HEK293 (cell line): ENCODE data around the gene MAP2K6.

Experiments
- CTCF ChIA-PET: fragments of 350-600 bp; formaldehyde crosslinking; extraction: SDS; loops from one replicate; lab custom pipeline; 2021; ENCODE audit warnings: antibody characterized with exemption; lab: Yijun Ruan, JAX
- POLR2A ChIA-PET: fragments of 300-600 bp; formaldehyde crosslinking; extraction: SDS; loops from one replicate; lab custom pipeline; 2020; ENCODE audit warnings: antibody characterized with exemption, inconsistent platforms; lab: Yijun Ruan, JAX
- H3K27ac ChIP-seq: fragments of 200-500 bp; sonication (Bioruptor generic); 2 replicates; pipeline ENCODE4 v1.5.1; 2014; ENCODE audit warnings: low read depth, low read length, control low read depth, inconsistent platforms; ENCODE audit errors: extremely low read depth
- H3K36me3 ChIP-seq, 2 experiments: fragments of 200-500 bp in 1 of 2; sonication (Bioruptor generic) in 1 of 2; 1 replicate in 1 of 2; 2 replicates in 1 of 2; pipeline ENCODE4 v1.5.1; 2014 to 2017; ENCODE audit warnings: inconsistent platforms in 2 of 2, low read length in 2 of 2; ENCODE audit not compliant: control insufficient read depth in 2 of 2, insufficient read depth in 1 of 2
- H3K4me1 ChIP-seq: fragments of 200-500 bp; sonication (Bioruptor generic); 2 replicates; pipeline ENCODE4 v1.5.1; 2014; ENCODE audit warnings: mild to moderate bottlenecking, low read length, inconsistent platforms; ENCODE audit not compliant: control insufficient read depth, insufficient read depth
- H3K4me3 ChIP-seq: 2 replicates; pipeline ENCODE4 v1.5.1; 2011; ENCODE audit warnings: low read depth, mild to moderate bottlenecking, control low read depth, low read length, moderate library complexity
- H3K9me3 ChIP-seq: fragments of 200-500 bp; sonication (Bioruptor generic); 2 replicates; pipeline ENCODE4 v1.5.1; 2014; ENCODE audit warnings: low read depth, low read length, inconsistent platforms; ENCODE audit not compliant: control insufficient read depth, insufficient read depth
- PRDM2 ChIP-seq: fragments of 450-650 bp; formaldehyde crosslinking; IDR thresholded peaks from 2 replicates; pipeline ENCODE4 v1.5.1; 2016; ENCODE audit warnings: missing biosample characterization, missing genetic modification characterization, borderline replicate concordance
- PRDM6 ChIP-seq: fragments of 450-650 bp; formaldehyde crosslinking; IDR thresholded peaks from 2 replicates; pipeline ENCODE4 v1.5.1; 2017; ENCODE audit warnings: missing biosample characterization, missing genetic modification characterization
- ZBTB11 ChIP-seq: fragments of 450-650 bp; formaldehyde crosslinking; conservative IDR thresholded peaks from 2 replicates; pipeline ENCODE4 v1.5.1; 2016; ENCODE audit warnings: low read depth, missing biosample characterization, missing genetic modification characterization
- ZEB2 ChIP-seq: fragments of 450-650 bp; formaldehyde crosslinking; IDR thresholded peaks from 2 replicates; pipeline ENCODE4 v1.5.1; 2016; ENCODE audit warnings: missing biosample characterization, missing genetic modification characterization
- ZFHX2 ChIP-seq: fragments of 450-650 bp; formaldehyde crosslinking; conservative IDR thresholded peaks from 2 replicates; pipeline ENCODE4 v1.5.1; 2016; ENCODE audit warnings: missing biosample characterization, missing genetic modification characterization
- ZNF16 ChIP-seq: fragments of 450-650 bp; formaldehyde crosslinking; IDR thresholded peaks from 2 replicates; pipeline ENCODE4 v1.5.1; 2016; ENCODE audit warnings: low read depth, missing biosample characterization, missing genetic modification characterization
- ZNF280C ChIP-seq: fragments of 450-650 bp; formaldehyde crosslinking; IDR thresholded peaks from 2 replicates; pipeline ENCODE4 v1.5.1; 2016; ENCODE audit warnings: missing biosample characterization, missing genetic modification characterization
- ZNF48 ChIP-seq: fragments of 450-650 bp; formaldehyde crosslinking; IDR thresholded peaks from 2 replicates; pipeline ENCODE4 v1.5.1; 2016; ENCODE audit warnings: missing biosample characterization, missing genetic modification characterization
- ZNF529 ChIP-seq: fragments of 450-650 bp; formaldehyde crosslinking; IDR thresholded peaks from 2 replicates; pipeline ENCODE4 v1.5.1; 2017; ENCODE audit warnings: missing genetic modification characterization, missing biosample characterization; ENCODE audit not compliant: insufficient replicate concordance
- ZNF658 ChIP-seq: fragments of 450-650 bp; formaldehyde crosslinking; IDR thresholded peaks from 2 replicates; pipeline ENCODE4; 2016; ENCODE audit warnings: missing biosample characterization, missing genetic modification characterization
- ZNF792 ChIP-seq: fragments of 450-650 bp; formaldehyde crosslinking; IDR thresholded peaks from 2 replicates; pipeline ENCODE4 v1.5.1; 2016; ENCODE audit warnings: missing biosample characterization, missing genetic modification characterization
- TF ChIP-seq, protein P1 (sequence below): fragments of 450-650 bp; formaldehyde crosslinking; IDR thresholded peaks from 2 replicates; pipeline ENCODE4 v1.5.1; 2016; ENCODE audit warnings: missing biosample characterization, missing genetic modification characterization

Gene MAP2K6

GRCh38 chr17:69423450-69423849 is 9.0 kb downstream of the MAP2K6 start (continued):
- TF ChIP-seq PRDM6: no peak
- TF ChIP-seq, protein P1, sequence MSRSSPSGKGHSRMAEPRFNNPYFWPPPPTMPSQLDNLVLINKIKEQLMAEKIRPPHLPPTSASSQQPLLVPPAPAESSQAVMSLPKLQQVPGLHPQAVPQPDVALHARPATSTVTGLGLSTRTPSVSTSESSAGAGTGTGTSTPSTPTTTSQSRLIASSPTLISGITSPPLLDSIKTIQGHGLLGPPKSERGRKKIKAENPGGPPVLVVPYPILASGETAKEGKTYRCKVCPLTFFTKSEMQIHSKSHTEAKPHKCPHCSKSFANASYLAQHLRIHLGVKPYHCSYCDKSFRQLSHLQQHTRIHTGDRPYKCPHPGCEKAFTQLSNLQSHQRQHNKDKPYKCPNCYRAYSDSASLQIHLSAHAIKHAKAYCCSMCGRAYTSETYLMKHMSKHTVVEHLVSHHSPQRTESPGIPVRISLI (tag by site-specific recombination): no peak

DNA sequence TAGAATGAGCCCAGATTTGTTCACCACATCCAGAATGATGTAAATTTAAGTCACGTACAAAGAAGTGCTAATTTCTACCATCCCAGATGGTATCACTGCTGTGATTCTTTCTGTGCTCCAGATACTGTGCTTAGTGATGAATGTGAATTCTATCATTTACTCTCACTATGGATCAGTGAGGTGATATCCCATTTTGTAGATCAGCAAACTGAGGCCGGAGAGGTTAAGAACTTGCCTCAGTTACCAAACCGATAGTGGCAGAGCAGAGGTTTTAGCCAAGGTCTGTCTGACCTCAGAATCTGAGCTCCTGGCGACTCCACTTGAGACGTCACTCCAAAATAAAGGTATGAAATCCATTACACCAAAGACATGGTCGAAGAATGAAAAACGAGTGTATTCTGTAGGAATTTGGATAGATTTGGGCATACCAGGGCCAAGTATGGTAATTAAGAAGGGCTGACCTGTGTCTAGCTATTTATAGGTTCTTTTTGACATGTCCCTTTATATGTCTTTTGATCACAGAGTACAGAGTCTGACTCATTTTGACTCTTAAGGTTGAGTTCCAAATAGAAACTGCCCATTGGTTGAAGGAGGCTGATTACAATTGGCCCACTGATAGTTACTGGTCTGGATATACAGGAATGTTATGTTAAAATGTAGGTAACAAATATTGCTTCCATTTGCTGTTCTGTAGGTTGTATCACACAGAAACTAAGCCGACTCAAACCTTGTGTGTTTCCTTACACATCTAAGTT is 10.0 kb downstream of the MAP2K6 start:
- TF ChIP-seq ZNF529 (tag by site-specific recombination) (no peak), ZNF792 (tag by site-specific recombination) (no peak), ZBTB11 (tag by site-specific recombination) (no peak), ZFHX2 (tag by site-specific recombination) (no peak), ZEB2 (tag by site-specific recombination) (no peak), ZNF280C (tag by site-specific recombination) (no peak), ZNF658 (no peak), PRDM2 (tag by site-specific recombination) (no peak), ZNF16 (tag by site-specific recombination) (no peak), ZNF48 (tag by site-specific recombination) (no peak)
- POLR2A ChIA-PET: interaction anchor here (0.6 kb wide), 1 partner anchor 14 kb away, joined by 7 read pairs; no protein-coding TSS in a partner anchor
- Histone ChIP-seq H3K9me3 (no peaks in the 10 kb centered on the region), H3K4me3 (no peak overlapping the region), H3K27ac (no peak overlapping the region), H3K4me1 (no peaks in the 10 kb centered on the region), H3K36me3 (no peaks in the 10 kb centered on the region)
- CTCF ChIA-PET: interaction anchor here (0.7 kb wide), 1 partner anchor 68 kb away, joined by 3 read pairs; no protein-coding TSS in a partner anchor
